HepG2 (cell line): ENCODE measurements around the gene RMI1. TPM values are rescaled to one million over a fixed set of nuclear protein-coding genes. Genes with fewer than 3 reads are reported as not detected.

Experiments
- AHDC1 ChIP-seq: sonication (generic); formaldehyde crosslinking; IDR thresholded peaks from 2 replicates; pipeline ENCODE4 v1.5.1; 2020; ENCODE audit warnings: mild to moderate bottlenecking, missing genetic modification reagents, borderline replicate concordance
- ARID5B ChIP-seq: IDR thresholded peaks from 2 replicates; pipeline ENCODE4 v1.4.0; 2020; ENCODE audit warnings: mild to moderate bottlenecking, missing genetic modification reagents
- CSRNP2 ChIP-seq: sonication (generic); formaldehyde crosslinking; conservative IDR thresholded peaks from 2 replicates; pipeline ENCODE4 v1.8.0; 2022; ENCODE audit warnings: low read depth, missing genetic modification reagents
- FOSL2 ChIP-seq: sonication (generic); formaldehyde crosslinking; IDR thresholded peaks from 2 replicates; pipeline ENCODE4 v1.4.0; 2020; ENCODE audit warnings: missing genetic modification reagents
- LCORL ChIP-seq, 2 experiments: fragments of 450-650 bp in 1 of 2; sonication (generic) in 1 of 2; formaldehyde crosslinking in 1 of 2; IDR thresholded peaks; 2 replicates each; pipeline versions ENCODE4 v1.5.0 to v1.6.1; 2017 to 2020; ENCODE audit warnings: antibody characterized with exemption in 1 of 2, missing genetic modification reagents in 1 of 2
- NONO ChIP-seq, 2 experiments: fragments of 450-650 bp in 1 of 2; sonication (generic) in 1 of 2; formaldehyde crosslinking in 1 of 2; IDR thresholded peaks in 1 of 2; conservative IDR thresholded peaks in 1 of 2; 2 replicates each; pipeline versions ENCODE4 v1.6.1 to v1.8.0; 2017 to 2022; ENCODE audit warnings: mild to moderate bottlenecking in 1 of 2, missing genetic modification reagents in 1 of 2, moderate library complexity in 1 of 2
- RXRB ChIP-seq: IDR thresholded peaks from 2 replicates; pipeline ENCODE4 v1.6.1; 2016; ENCODE audit warnings: borderline replicate concordance, missing genetic modification reagents, missing compliant biosample characterization
- SNAPC4 ChIP-seq: sonication (generic); formaldehyde crosslinking; IDR thresholded peaks from 2 replicates; pipeline ENCODE4 v1.4.0; 2020; ENCODE audit warnings: mild to moderate bottlenecking, missing genetic modification reagents
- ZNF484 ChIP-seq: sonication (generic); formaldehyde crosslinking; IDR thresholded peaks from 2 replicates; pipeline ENCODE4 v1.5.1; 2020; ENCODE audit warnings: mild to moderate bottlenecking, low read depth, missing genetic modification reagents, borderline replicate concordance
- ZNF678 ChIP-seq: sonication (generic); formaldehyde crosslinking; IDR thresholded peaks from 2 replicates; pipeline ENCODE4 v1.4.0; 2020; ENCODE audit warnings: mild to moderate bottlenecking, missing genetic modification reagents
- polyA plus RNA-seq, 8 experiments: library from polyadenylated mRNA; depleted of rRNA in 3 of 8; stranded (reverse) in 7 of 8; unstranded in 1 of 8; fragments of >200 nt; fragmentation: Illumina TruSeq in 4 of 8; extraction: Trizol in 4 of 8; gene quantifications; 2 replicates each; pipeline versions ENCODE4 v1.2.1 to v1.2.3, GENCODE V29; 2011 to 2016; ENCODE audit warnings: low read depth in 4 of 8, missing spikeins in 1 of 8, mixed read lengths in 1 of 8; ENCODE audit not compliant: insufficient read depth in 1 of 8
- total RNA-seq, 5 experiments: library from RNA; depleted of rRNA; stranded (reverse); fragments of >200 nt; fragmentation: Illumina TruSeq; extraction: Trizol; gene quantifications; 2 replicates each; pipeline ENCODE4 v1.2.3, GENCODE V29; 2016; ENCODE audit warnings: low read depth in 1 of 5

RMI1 gene
- total and polyA plus RNA-seq, 2 of the 13 experiments (the other 11 are each of a cell fraction or from before 2014, with no cell fraction given): 0.54 to 3.7 TPM

GRCh38 chr9:83986765-83987401 is 6.3 kb downstream of the RMI1 start (continued):
- TF ChIP-seq ARID5B (CRISPR knock-in tag): peak; percentile 92
- TF ChIP-seq NONO (IDR thresholded peaks at IDR 0.05): no peak
- peak; percentile 77 for TF ChIP-seq NONO (CRISPR knock-in tag; conservative IDR thresholded peaks at IDR 0.05)
- TF ChIP-seq RXRB (CRISPR knock-in tag): peak; percentile 93
- peak; percentile 93 for TF ChIP-seq FOSL2 (CRISPR knock-in tag)
- TF ChIP-seq AHDC1 (CRISPR knock-in tag): peak; percentile 74; the same call in 1 of the 2 replicates
- no peak for TF ChIP-seq SNAPC4
- no peak for TF ChIP-seq ZNF484 (CRISPR knock-in tag)
- TF ChIP-seq ZNF678: no peak
- TF ChIP-seq LCORL (IDR thresholded peaks at IDR 0.05): peak; percentile 74; the same call in 1 of the 2 replicates
- peak; percentile 70; the same call in 1 of the 2 replicates for TF ChIP-seq LCORL (CRISPR knock-in tag; IDR thresholded peaks at IDR 0.05)
- TF ChIP-seq CSRNP2: no peak
